ENCODE results near the gene CENPF. TPM values are rescaled to one million over a fixed set of nuclear protein-coding genes. Genes with fewer than 3 reads are reported as not detected.

Gene CENPF
- total RNA-seq, 4 donors from 2014 or later, result 0.88 to 4.1 (median 2.4) TPM

DNA sequence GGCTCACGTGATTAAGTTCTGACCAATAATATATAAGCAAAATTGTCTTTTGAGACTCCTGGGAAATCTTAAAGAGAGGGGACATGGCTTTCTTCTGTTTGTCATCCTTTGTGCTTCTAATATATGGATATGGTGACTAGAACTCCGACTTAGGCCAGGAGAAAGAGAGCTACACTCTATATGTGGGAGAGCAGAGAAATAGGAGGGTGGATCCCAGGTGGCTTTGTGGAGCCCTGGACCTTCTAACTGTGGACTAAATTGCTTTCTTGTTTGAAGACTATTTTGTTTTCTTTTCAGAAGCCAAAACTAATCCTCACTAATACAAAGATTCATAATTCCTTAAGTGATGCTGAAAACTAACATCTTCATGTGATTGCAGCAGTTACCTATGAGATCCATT lies 75.0 kb downstream of the CENPF start:
- no peak for DNase-seq (ENCODE audit: low spot score)
- ATAC-seq (ENCODE audit: low FRiP score), result no peak
- TF ChIP-seq CTCF (IDR thresholded peaks at IDR 0.05), result no peak

GRCh38 chr1:214678386-214678785 lies 75.4 kb downstream of the CENPF start:
- TF ChIP-seq CTCF (IDR thresholded peaks at IDR 0.05), result no peak
- DNase-seq (ENCODE audit: low spot score), result no peak
- no peak for ATAC-seq (ENCODE audit: low FRiP score)

DNA sequence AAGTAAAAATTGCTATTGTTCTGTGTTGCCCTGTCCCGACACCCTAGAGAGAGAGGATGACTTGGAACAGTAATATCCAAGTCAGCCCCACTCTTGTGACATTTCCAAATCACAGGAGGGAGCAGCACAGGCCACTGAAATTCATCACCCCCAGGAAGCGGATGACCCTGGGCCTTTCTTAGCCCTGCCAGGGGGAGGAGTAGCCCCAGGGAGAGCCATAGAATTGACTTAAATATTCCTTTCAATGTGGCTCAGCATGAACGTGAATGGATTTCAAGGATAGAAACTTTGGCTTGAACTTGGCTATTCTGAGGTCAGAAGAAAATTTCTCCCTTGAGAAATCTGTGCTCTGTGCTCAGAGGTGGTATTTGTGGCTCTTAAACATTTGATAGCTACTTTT lies 80.6 kb downstream of the CENPF start:
- TF ChIP-seq CTCF (IDR thresholded peaks at IDR 0.05), result no peak
- DNase-seq (ENCODE audit: low spot score) (no peak), ATAC-seq (ENCODE audit: low FRiP score) (no peak)

DNA sequence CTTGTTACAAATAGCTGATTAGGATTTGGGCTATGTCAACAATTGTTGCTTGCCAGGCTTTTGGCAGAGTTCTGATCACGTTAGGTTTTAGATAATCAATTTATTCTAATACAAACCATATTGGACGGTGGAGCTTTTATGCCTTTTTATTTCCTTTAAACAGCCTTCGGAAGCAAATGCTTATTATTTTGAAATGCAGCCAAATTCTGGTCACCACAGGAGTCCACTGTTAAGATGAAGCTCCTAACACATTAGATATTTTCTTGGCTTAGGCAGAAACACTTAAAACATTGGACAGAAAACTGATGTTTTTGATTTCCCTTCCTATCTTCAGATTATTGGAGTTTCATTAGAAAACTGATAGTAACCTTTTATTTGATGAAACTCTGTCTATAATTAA lies 82.9 kb downstream of the CENPF start:
- ATAC-seq (ENCODE audit: low FRiP score) (no peak), DNase-seq (ENCODE audit: low spot score) (no peak)
- TF ChIP-seq CTCF (IDR thresholded peaks at IDR 0.05), result no peak

DNA sequence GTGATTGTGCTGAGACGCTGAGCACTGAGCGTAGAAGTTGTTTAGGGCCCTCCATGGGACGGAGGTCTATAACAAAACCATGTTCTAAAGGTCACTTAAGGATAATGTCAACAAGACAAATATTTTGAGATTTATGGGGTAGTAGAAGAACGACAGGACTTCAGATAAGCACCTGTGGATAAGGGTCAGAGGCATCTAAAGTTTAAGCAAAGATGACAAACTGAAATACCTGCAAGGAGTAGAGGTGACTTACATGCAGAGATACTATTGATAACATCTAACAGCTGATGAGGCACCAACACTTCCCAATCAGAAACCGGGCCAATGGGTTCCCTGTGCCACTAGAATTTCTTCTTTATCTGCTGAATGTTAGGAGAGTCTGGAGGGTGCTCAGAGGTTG lies 83.5 kb downstream of the CENPF start:
- TF ChIP-seq CTCF (IDR thresholded peaks at IDR 0.05), result no peak
- DNase-seq (ENCODE audit: low spot score) (no peak), ATAC-seq (ENCODE audit: low FRiP score) (no peak)

GRCh38 chr1:214688891-214689290 lies 85.9 kb downstream of the CENPF start:
- no peak for DNase-seq (ENCODE audit: low spot score)
- no peak for ATAC-seq (ENCODE audit: low FRiP score)
- TF ChIP-seq CTCF (IDR thresholded peaks at IDR 0.05), result no peak

DNA sequence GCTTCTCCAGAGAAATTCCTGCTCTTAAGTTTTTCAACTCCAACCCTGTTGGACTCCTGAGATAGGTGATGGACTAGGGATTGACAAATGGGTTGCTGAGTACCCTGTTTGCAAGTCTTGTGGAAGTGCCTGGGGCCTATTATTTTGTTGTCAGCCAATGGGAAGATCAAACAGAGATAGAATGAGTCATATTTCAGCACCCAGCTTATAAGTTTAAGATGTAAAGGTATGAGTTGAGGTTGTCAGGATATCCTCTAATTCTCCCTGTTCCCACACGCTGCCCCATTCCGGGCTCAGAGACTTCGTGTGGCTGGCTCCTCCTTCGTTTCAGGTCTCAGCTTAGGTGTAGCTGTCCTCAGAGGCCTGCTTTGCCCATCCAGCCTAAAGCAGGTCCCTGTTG lies 91.8 kb downstream of the CENPF start:
- TF ChIP-seq CTCF (IDR thresholded peaks at IDR 0.05), result no peak
- DNase-seq (ENCODE audit: low spot score), result no peak
- no peak for ATAC-seq (ENCODE audit: low FRiP score)

Data from omental fat pad (tissue), 4 donors.